Cardiac septum (tissue), 1 donor: ENCODE data around the gene KRT12. TPM values are rescaled to one million over a fixed set of nuclear protein-coding genes. Genes with fewer than 3 reads are reported as not detected.
"Not testable (repeated sequence)": the region's sequence is repeated elsewhere in the genome, so short reads cannot be mapped to it uniquely, and the experiment has no call there.

Experiments
- DNase-seq: peaks from one replicate; pipeline ENCODE4 v3.0.0-alpha.2; 2020; ENCODE audit warnings: low spot score
- intact Hi-C: fragments of 100-400 bp; cut with DNase I; formaldehyde crosslinking; loops from one replicate; pipeline ENCODE4 v1.14.0; 2022
- total RNA-seq: library from RNA; stranded (reverse); fragmentation: NEBNext Ultra II Directional; extraction: Animal tissue kit (Norgen Biotek cat#: 25700); gene quantifications from one replicate; pipeline ENCODE4 v1.2.1, GENCODE V29; 2021
- donor health status: DM: no; HTN: no; CAD: no.

The KRT12 gene
- total RNA-seq, 1 donor from 2014 or later: not detected

- no peak for DNase-seq
- intact Hi-C loops: no loop called here
These were observed 19.1 kb upstream of the KRT12 start for GRCh38 chr17:40886090-40886489.

- intact Hi-C loops: no loop called here
- DNase-seq: no peak
These were observed 17.9 kb upstream of the KRT12 start, which contains the start of gene KRT20 for GRCh38 chr17:40884708-40885512. Gene KRT20, minus strand, starts transcription at chr17:40885242. Its CDS starts 57 bp downstream, at chr17:40885185.

- intact Hi-C loops: no loop called here
These were observed 16.8 kb upstream of the KRT12 start for GRCh38 chr17:40883626-40884334.

GRCh38 chr17:40883031-40883430, 16.0 kb upstream of the KRT12 start:
- intact Hi-C loops: no loop called here

More at GRCh38 chr17:40883626-40884334, 16.8 kb upstream of the KRT12 start:
- no peak for DNase-seq

GRCh38 chr17:40879026-40879425, 12.0 kb upstream of the KRT12 start:
- no peak for DNase-seq
- intact Hi-C loops: no loop called here

More at GRCh38 chr17:40883031-40883430, 16.0 kb upstream of the KRT12 start:
- DNase-seq: no peak

- DNase-seq: no peak
- intact Hi-C loops: no loop called here
These were observed 11.0 kb upstream of the KRT12 start for GRCh38 chr17:40878044-40878443.

GRCh38 chr17:40873801-40874200, 6.8 kb upstream of the KRT12 start:
- no peak for DNase-seq
- intact Hi-C loops: no loop called here

GRCh38 chr17:40873255-40873654, 6.2 kb upstream of the KRT12 start:
- no peak for DNase-seq
- intact Hi-C loops: no loop called here

- no peak for DNase-seq
- intact Hi-C loops: no loop called here
These were observed 5.4 kb upstream of the KRT12 start for GRCh38 chr17:40872416-40872815.

- intact Hi-C loops: no loop called here
- DNase-seq: no peak
These were observed 4.3 kb upstream of the KRT12 start for GRCh38 chr17:40871316-40871715.

- intact Hi-C loops: no loop called here
These were observed 3.1 kb upstream of the KRT12 start for GRCh38 chr17:40870136-40870535.

GRCh38 chr17:40864661-40865390, 2.2 kb downstream of the KRT12 start:
- DNase-seq: no peak
- intact Hi-C loops: no loop called here

More at GRCh38 chr17:40870136-40870535, 3.1 kb upstream of the KRT12 start:
- no peak for DNase-seq

- no peak for DNase-seq
- intact Hi-C loops: no loop called here
These were observed 3.9 kb downstream of the KRT12 start for GRCh38 chr17:40862985-40863733.

GRCh38 chr17:40859536-40859935, 7.5 kb downstream of the KRT12 start:
- intact Hi-C loops: no loop called here

GRCh38 chr17:40858667-40859066, 8.4 kb downstream of the KRT12 start:
- intact Hi-C loops, DNase-seq: not testable (repeated sequence)

More at GRCh38 chr17:40859536-40859935, 7.5 kb downstream of the KRT12 start:
- no peak for DNase-seq

GRCh38 chr17:40857535-40857934, 9.5 kb downstream of the KRT12 start:
- no peak for DNase-seq
- intact Hi-C loops: loop anchor here (2.0 kb wide), 1 partner anchor 805 kb away; no protein-coding TSS in a partner anchor

- no peak for DNase-seq
These were observed 12.7 kb downstream of the KRT12 start for GRCh38 chr17:40854175-40854814.

GRCh38 chr17:40852364-40852763, 14.7 kb downstream of the KRT12 start:
- intact Hi-C loops: no loop called here
- DNase-seq: no peak

More at GRCh38 chr17:40854175-40854814, 12.7 kb downstream of the KRT12 start:
- intact Hi-C loops: no loop called here
